Measurements from ENCODE around the gene SPOCD1. TPM values are rescaled to one million over a fixed set of nuclear protein-coding genes. Genes with fewer than 3 reads are reported as not detected.

Gene SPOCD1
- total and polyA plus RNA-seq, 8 donors = 0.32 to 10.9 (median 0.55) TPM

- Histone ChIP-seq H3K27me3 (peaks cover 0 to 43% of the 10 kb centered on the region in 2 donors), H3K4me1 (no peaks in the 10 kb centered on the region), H3K4me3 (no peak overlapping the region), H3K36me3 (no peaks in the 10 kb centered on the region), H3K27ac (no peak overlapping the region), H3K9me3 (no peaks in the 10 kb centered on the region)
- ATAC-seq (no peak), DNase-seq (peak in 1 of 4 donors; percentile 54)
- no peak for TF ChIP-seq CTCF (IDR thresholded peaks at IDR 0.05)
- intact Hi-C loops (cut with DNase I) = no loop called here
Observed at GRCh38 chr1:31753707-31754349, 62.0 kb downstream of the SPOCD1 start.

GRCh38 chr1:31752952-31753475 lies 62.8 kb downstream of the SPOCD1 start:
- no peaks in the 10 kb centered on the region for H3K36me3 ChIP-seq
- no peak overlapping the region for H3K4me3 ChIP-seq
- H3K4me1 ChIP-seq = no peaks in the 10 kb centered on the region
- intact Hi-C loops (cut with DNase I) = no loop called here
- H3K9me3 ChIP-seq = no peaks in the 10 kb centered on the region
- no peak for DNase-seq
- H3K27me3 ChIP-seq = peaks cover 0 to 42% of the 10 kb centered on the region in 2 donors
- ATAC-seq = no peak
- H3K27ac ChIP-seq = no peak overlapping the region
- no peak for TF ChIP-seq CTCF (IDR thresholded peaks at IDR 0.05)

GRCh38 chr1:31752258-31752657 lies 63.6 kb downstream of the SPOCD1 start:
- Histone ChIP-seq H3K36me3 (no peaks in the 10 kb centered on the region), H3K4me3 (no peak overlapping the region), H3K27ac (no peak overlapping the region), H3K9me3 (no peaks in the 10 kb centered on the region), H3K4me1 (no peaks in the 10 kb centered on the region), H3K27me3 (peaks cover 0 to 42% of the 10 kb centered on the region in 2 donors)
- TF ChIP-seq CTCF (IDR thresholded peaks at IDR 0.05) = no peak
- ATAC-seq (no peak), DNase-seq (no peak)
- intact Hi-C loops (cut with DNase I) = no loop called here

- DNase-seq (no peak), ATAC-seq (no peak)
- Histone ChIP-seq H3K27me3 (peaks cover 0 to 42% of the 10 kb centered on the region in 2 donors), H3K4me1 (no peaks in the 10 kb centered on the region), H3K9me3 (no peaks in the 10 kb centered on the region), H3K27ac (no peak overlapping the region), H3K36me3 (no peaks in the 10 kb centered on the region), H3K4me3 (no peak overlapping the region)
- TF ChIP-seq CTCF (IDR thresholded peaks at IDR 0.05) = no peak
- intact Hi-C loops (cut with DNase I) = no loop called here
Observed at GRCh38 chr1:31751822-31752241, 64.0 kb downstream of the SPOCD1 start.

- intact Hi-C loops (cut with DNase I) = no loop called here
- Histone ChIP-seq H3K9me3 (no peaks in the 10 kb centered on the region), H3K4me1 (no peaks in the 10 kb centered on the region), H3K27ac (no peak overlapping the region), H3K36me3 (no peaks in the 10 kb centered on the region), H3K27me3 (peaks cover 0 to 42% of the 10 kb centered on the region in 2 donors), H3K4me3 (no peak overlapping the region)
- TF ChIP-seq CTCF (IDR thresholded peaks at IDR 0.05) = no peak
- DNase-seq (no peak), ATAC-seq (no peak)
Observed at GRCh38 chr1:31750858-31751510, 64.8 kb downstream of the SPOCD1 start.

Data from left lung (tissue), 10 donors.